A673 (cell line): Measurements from ENCODE around the gene SIK2.

Source experiments
- EZH2 ChIP-seq: fragments of 200-600 bp; sonication (generic); IDR thresholded peaks from 2 replicates; pipeline ENCODE4 v1.6.1; 2017; ENCODE audit warnings: borderline replicate concordance, low read depth, mild to moderate bottlenecking, mixed read lengths, antibody characterized with exemption, low read length; ENCODE audit not compliant: poor library complexity, severe bottlenecking
- TF ChIP-seq, protein P1 (sequence below): fragments of 300-800, 200-600 bp; sonication (generic); conservative IDR thresholded peaks from 2 replicates; pipeline ENCODE4 v1.5.1; 2017; ENCODE audit warnings: low read depth, mild to moderate bottlenecking, antibody characterized with exemption, low read length, moderate library complexity, mixed read lengths

DNA sequence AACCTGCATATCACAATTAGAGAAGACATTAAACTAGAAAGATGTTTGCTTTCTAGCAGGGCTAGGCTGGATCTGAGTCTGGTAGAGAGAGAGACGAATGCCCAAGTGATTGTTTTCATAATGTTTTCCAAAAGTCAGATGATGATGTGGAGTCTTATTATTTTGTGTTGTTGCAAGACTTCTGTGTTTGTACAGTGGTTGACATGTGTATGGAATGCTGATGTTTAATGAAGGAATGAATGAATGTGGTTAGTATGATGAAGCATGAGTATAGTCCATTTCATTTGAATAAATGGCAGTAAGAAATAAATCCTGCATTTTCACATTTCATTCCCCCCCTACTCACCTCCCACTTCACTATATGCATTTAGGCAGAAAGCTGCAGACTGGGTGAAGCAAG lies 94.3 kb downstream of the SIK2 start:
- TF ChIP-seq EZH2: no peak
- TF ChIP-seq, protein P1, sequence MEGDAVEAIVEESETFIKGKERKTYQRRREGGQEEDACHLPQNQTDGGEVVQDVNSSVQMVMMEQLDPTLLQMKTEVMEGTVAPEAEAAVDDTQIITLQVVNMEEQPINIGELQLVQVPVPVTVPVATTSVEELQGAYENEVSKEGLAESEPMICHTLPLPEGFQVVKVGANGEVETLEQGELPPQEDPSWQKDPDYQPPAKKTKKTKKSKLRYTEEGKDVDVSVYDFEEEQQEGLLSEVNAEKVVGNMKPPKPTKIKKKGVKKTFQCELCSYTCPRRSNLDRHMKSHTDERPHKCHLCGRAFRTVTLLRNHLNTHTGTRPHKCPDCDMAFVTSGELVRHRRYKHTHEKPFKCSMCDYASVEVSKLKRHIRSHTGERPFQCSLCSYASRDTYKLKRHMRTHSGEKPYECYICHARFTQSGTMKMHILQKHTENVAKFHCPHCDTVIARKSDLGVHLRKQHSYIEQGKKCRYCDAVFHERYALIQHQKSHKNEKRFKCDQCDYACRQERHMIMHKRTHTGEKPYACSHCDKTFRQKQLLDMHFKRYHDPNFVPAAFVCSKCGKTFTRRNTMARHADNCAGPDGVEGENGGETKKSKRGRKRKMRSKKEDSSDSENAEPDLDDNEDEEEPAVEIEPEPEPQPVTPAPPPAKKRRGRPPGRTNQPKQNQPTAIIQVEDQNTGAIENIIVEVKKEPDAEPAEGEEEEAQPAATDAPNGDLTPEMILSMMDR: no peak
